T-helper 17 cell (primary cell): ENCODE results near the gene PIGU. TPM values are rescaled to one million over a fixed set of nuclear protein-coding genes. Genes with fewer than 3 reads are reported as not detected.
"Not testable (repeated sequence)": the region's sequence is repeated elsewhere in the genome, so short reads cannot be mapped to it uniquely, and the experiment has no call there.

Experiments used
- ATAC-seq: fragments of 150-1000 bp; cut with Tn5 transposase; 2 replicates; pipeline ENCODE4 v1.10.0; 2021; ENCODE audit warnings: mild to moderate bottlenecking, moderate library complexity
- DNase-seq, 3 donors: peaks; one replicate each; pipeline versions ENCODE4 v3.0.0 to v3.0.0-alpha.2; 2020 to 2021
- H3K9me3 ChIP-seq: one replicate; pipeline ENCODE4 v1.7.0; 2013; ENCODE audit warnings: low read length, mild to moderate bottlenecking; ENCODE audit not compliant: control insufficient read depth, poor library complexity, severe bottlenecking
- H3K27ac Mint-ChIP-seq: one replicate; pipeline ENCODE4 v1.8.0; 2022; ENCODE audit warnings: mild to moderate bottlenecking, moderate library complexity, mixed read lengths
- H3K27me3 Mint-ChIP-seq: one replicate; pipeline ENCODE4 v1.8.0; 2022; ENCODE audit warnings: mixed read lengths
- H3K36me3 Mint-ChIP-seq: one replicate; pipeline ENCODE4 v1.8.0; 2022; ENCODE audit warnings: low read depth, mixed read lengths
- H3K4me1 Mint-ChIP-seq: one replicate; pipeline ENCODE4 v1.8.0; 2022; ENCODE audit warnings: mild to moderate bottlenecking, mixed read lengths
- H3K4me3 Mint-ChIP-seq: one replicate; pipeline ENCODE4 v1.8.0; 2022; ENCODE audit warnings: mild to moderate bottlenecking, moderate library complexity, mixed read lengths
- total RNA-seq, 4 donors: library from RNA in 2 of 4; stranded (reverse) in 2 of 4; gene quantifications; one replicate each; pipeline ENCODE4 v1.2.3 and lab custom pipeline; 2022 to 2026

The PIGU gene
- total RNA-seq, 2 donors from 2014 or later: 8.4 to 10.2 TPM

- Mint-ChIP-seq H3K4me1 (no peaks in the 10 kb centered on the region), H3K36me3 (no peaks in the 10 kb centered on the region), H3K27ac (peak overlapping the region; percentile 4), H3K4me3 (no peak overlapping the region), H3K27me3 (no peaks in the 10 kb centered on the region)
- ATAC-seq (no peak), DNase-seq (no peak)
- no peaks in the 10 kb centered on the region for H3K9me3 ChIP-seq
These were observed 13.5 kb downstream of the PIGU start for GRCh38 chr20:34663213-34663943.

DNA sequence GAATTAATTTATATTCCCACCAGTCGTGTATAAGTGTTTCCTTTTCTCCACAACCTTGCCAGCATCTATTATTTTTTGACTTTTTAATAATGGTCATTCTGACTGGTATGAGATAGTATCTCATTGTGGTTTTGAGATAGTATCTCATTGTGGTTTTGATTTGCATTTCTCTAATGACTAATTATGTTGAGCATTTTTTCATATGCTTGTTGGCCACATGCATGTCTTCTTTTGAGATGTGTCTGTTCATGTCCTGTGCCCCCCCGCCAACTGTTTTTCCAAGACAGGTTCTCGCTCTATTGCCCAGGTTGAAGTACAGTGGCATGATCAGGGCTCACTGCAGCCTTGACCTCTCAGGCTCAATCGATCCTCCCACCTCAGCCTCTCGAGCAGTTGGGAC, 15.1 kb downstream of the PIGU start:
- H3K4me1 Mint-ChIP-seq: not testable (repeated sequence)

GRCh38 chr20:34658654-34659053, 18.2 kb downstream of the PIGU start:
- not testable (repeated sequence) for H3K36me3 Mint-ChIP-seq, H3K9me3 ChIP-seq, H3K4me3 Mint-ChIP-seq, H3K4me1 Mint-ChIP-seq, H3K27ac Mint-ChIP-seq, ATAC-seq, H3K27me3 Mint-ChIP-seq, DNase-seq

More for the DNA sequence above, 15.1 kb downstream of the PIGU start:
- not testable (repeated sequence) for H3K36me3 Mint-ChIP-seq, DNase-seq, H3K27ac Mint-ChIP-seq, H3K27me3 Mint-ChIP-seq, H3K4me3 Mint-ChIP-seq, H3K9me3 ChIP-seq, ATAC-seq

DNA sequence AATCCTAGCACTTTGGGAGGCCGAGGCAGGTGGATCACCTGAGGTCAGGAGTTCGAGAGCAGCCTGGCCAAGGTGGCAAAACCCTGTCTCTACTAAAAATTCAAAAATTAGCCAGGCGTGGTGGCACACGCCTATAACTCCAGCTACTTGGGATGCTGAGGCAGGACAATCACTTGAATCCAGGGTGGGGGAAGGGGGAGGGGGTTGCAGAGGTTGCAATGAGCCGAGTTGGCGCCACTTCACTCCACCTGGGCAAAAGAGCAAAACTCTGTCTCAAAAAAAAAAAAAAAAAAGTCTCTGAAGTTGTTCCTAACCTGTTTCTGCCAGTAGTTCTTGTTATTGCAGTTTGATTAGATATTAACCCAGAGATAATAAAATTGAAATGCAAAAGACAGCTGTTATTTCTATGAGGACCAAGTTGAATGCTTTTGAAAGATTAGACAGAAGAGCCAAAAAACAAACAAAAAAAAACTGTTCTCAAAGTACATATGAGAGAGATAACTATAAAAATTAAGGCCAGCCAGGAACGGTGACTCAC, 22.6 kb downstream of the PIGU start:
- no peak overlapping the region for H3K4me3 Mint-ChIP-seq
- H3K36me3 Mint-ChIP-seq: peaks cover 6% of the 10 kb centered on the region
- H3K4me1 Mint-ChIP-seq: peaks cover 5% of the 10 kb centered on the region
- no peaks in the 10 kb centered on the region for H3K9me3 ChIP-seq
- H3K27me3 Mint-ChIP-seq: no peaks in the 10 kb centered on the region
- ATAC-seq (no peak), DNase-seq (no peak)
- H3K27ac Mint-ChIP-seq: no peak overlapping the region

DNA sequence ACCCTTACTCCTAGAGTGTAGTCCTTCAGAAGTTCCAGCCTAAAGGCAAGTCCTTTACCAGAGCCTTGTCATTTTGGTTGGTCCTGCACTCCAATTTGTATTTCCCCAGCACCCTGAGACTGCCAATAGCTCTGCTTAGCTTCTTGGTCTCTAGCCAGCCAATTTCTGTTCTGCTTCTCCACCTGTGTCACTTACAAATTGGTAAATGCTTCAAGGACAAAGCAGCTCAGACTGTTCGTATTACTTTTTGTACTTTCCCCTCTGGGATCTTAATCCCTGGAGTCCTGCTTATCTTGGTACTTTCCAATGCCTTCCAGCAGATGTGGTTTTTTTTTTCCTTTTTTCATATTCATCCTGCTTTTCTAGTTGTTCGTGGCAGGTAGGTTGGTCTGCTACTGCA, 25.7 kb downstream of the PIGU start:
- no peak for DNase-seq
- Mint-ChIP-seq H3K27me3 (no peaks in the 10 kb centered on the region), H3K4me3 (no peak overlapping the region), H3K36me3 (peaks cover 3% of the 10 kb centered on the region), H3K27ac (no peak overlapping the region), H3K4me1 (peaks cover 2% of the 10 kb centered on the region)
- ATAC-seq: no peak
- no peaks in the 10 kb centered on the region for H3K9me3 ChIP-seq

DNA sequence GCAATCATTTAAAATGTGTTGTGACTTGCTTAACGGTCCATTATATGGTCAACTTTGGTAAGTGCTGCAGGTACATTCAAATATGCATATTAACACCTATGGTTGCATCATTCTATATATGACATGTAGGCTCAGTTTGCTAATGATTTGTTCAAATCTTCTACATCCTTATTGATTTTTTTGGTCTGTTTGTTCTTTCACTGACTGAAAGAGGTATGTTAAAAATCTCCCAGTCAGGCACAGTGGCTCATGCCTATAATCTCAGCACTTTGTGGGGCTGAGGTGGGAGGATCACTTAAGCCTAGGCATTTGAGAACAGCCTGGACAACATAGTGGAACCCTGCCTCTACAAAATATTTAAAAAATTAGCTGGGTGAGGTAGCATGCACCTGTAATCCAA, 29.2 kb downstream of the PIGU start:
- Mint-ChIP-seq H3K36me3 (peaks cover 3% of the 10 kb centered on the region), H3K4me3 (no peak overlapping the region), H3K4me1 (peaks cover 3% of the 10 kb centered on the region), H3K27me3 (no peaks in the 10 kb centered on the region), H3K27ac (no peak overlapping the region)
- H3K9me3 ChIP-seq: no peaks in the 10 kb centered on the region
- ATAC-seq (no peak), DNase-seq (no peak)

GRCh38 chr20:34644951-34645350, 31.9 kb downstream of the PIGU start:
- no peak overlapping the region for H3K4me3 Mint-ChIP-seq
- peaks cover 3% of the 10 kb centered on the region for H3K4me1 Mint-ChIP-seq
- H3K36me3 Mint-ChIP-seq: no peaks in the 10 kb centered on the region
- no peak for DNase-seq
- no peaks in the 10 kb centered on the region for H3K27me3 Mint-ChIP-seq
- ATAC-seq: no peak
- H3K9me3 ChIP-seq: no peaks in the 10 kb centered on the region
- no peak overlapping the region for H3K27ac Mint-ChIP-seq

DNA sequence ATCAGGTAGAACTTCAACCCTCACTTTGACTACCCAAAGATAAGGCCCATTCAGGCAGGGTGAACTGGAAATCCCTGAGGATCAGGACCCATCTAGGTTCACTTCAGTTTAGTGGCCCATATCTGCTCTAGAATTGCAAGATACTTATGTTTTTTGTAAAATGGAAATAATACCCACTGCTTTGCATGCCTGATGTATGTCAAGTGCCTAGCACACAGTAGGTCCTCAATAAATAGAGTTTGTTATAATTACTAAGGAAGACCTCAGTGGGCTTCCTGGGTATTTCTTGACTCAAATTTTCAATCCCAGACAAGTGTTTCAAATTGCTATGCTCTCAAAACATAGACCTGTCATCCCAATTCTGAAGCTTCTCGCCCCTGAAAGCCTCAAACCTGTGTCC, 32.5 kb downstream of the PIGU start:
- H3K27ac Mint-ChIP-seq: no peak overlapping the region
- H3K4me3 Mint-ChIP-seq: no peak overlapping the region
- peaks cover 3% of the 10 kb centered on the region for H3K4me1 Mint-ChIP-seq
- no peaks in the 10 kb centered on the region for H3K9me3 ChIP-seq
- H3K27me3 Mint-ChIP-seq: no peaks in the 10 kb centered on the region
- H3K36me3 Mint-ChIP-seq: no peaks in the 10 kb centered on the region
- ATAC-seq: no peak
- DNase-seq: no peak

- Mint-ChIP-seq H3K4me3 (no peak overlapping the region), H3K36me3 (no peaks in the 10 kb centered on the region)
These were observed 33.0 kb downstream of the PIGU start for GRCh38 chr20:34643928-34644327.

DNA sequence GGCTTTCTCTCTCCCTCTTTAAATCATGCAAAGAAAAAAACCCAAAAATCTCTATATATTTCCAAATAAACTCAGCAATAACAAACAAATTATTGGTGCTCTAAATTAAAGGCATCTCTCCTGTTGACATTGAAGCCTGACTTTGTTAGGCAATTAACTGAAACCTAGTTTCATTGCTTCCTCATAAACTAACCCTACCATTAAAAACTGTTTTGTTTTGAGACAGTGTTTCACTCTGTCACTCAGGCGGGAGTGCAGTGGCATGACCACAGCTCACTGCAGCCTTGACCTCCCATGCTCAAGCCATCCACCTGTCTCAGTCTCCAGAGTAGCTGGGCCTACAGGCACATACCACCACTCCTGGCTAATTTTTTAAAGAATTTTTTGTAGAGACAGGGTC, 34.9 kb downstream of the PIGU start:
- no peak for DNase-seq
- no peaks in the 10 kb centered on the region for H3K9me3 ChIP-seq
- Mint-ChIP-seq H3K27me3 (no peaks in the 10 kb centered on the region), H3K36me3 (peaks cover 5% of the 10 kb centered on the region), H3K4me3 (no peak overlapping the region), H3K4me1 (peaks cover 6% of the 10 kb centered on the region), H3K27ac (peak overlapping the region; percentile 29)
- no peak for ATAC-seq

More at GRCh38 chr20:34643928-34644327, 33.0 kb downstream of the PIGU start:
- no peaks in the 10 kb centered on the region for H3K9me3 ChIP-seq
- H3K27me3 Mint-ChIP-seq: no peaks in the 10 kb centered on the region
- H3K27ac Mint-ChIP-seq: no peak overlapping the region
- no peak for ATAC-seq
- no peak for DNase-seq
- peaks cover 3% of the 10 kb centered on the region for H3K4me1 Mint-ChIP-seq

DNA sequence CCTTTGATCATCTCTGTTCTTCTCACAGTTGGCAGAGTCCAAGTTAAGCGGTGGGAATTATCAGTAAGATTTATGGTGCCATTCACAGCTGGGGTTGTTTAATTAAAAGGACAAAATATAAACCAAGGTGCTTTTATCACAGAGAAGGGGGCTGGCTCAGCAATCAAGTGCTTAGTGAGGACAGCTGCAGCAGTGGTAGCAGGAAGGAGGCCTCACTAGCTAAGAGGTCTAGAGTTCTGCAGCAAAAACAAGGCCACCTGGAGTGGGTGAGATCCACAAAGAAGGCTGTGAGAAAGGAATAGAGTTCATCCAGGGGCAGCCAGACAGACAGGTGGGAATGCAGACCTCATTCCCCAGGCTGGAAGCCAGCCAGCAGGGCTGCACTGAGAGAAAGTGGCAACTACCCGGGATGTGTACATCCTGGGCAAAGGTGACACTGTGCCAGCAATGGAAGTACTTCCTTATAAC, 37.1 kb downstream of the PIGU start:
- peaks cover 2% of the 10 kb centered on the region for H3K4me1 Mint-ChIP-seq
- no peak overlapping the region for H3K27ac Mint-ChIP-seq
- H3K27me3 Mint-ChIP-seq: no peaks in the 10 kb centered on the region
- no peaks in the 10 kb centered on the region for H3K9me3 ChIP-seq
- no peak for DNase-seq
- no peak for ATAC-seq
- peaks cover 7% of the 10 kb centered on the region for H3K36me3 Mint-ChIP-seq
- H3K4me3 Mint-ChIP-seq: no peak overlapping the region

- ATAC-seq (no peak), DNase-seq (no peak)
- H3K27ac Mint-ChIP-seq: peak overlapping the region; percentile 12
- no peak overlapping the region for H3K4me3 Mint-ChIP-seq
- H3K9me3 ChIP-seq: no peaks in the 10 kb centered on the region
- H3K36me3 Mint-ChIP-seq: peaks cover 7% of the 10 kb centered on the region
- H3K4me1 Mint-ChIP-seq: peaks cover 2% of the 10 kb centered on the region
- no peaks in the 10 kb centered on the region for H3K27me3 Mint-ChIP-seq
These were observed 38.4 kb downstream of the PIGU start for GRCh38 chr20:34638532-34638931.

DNA sequence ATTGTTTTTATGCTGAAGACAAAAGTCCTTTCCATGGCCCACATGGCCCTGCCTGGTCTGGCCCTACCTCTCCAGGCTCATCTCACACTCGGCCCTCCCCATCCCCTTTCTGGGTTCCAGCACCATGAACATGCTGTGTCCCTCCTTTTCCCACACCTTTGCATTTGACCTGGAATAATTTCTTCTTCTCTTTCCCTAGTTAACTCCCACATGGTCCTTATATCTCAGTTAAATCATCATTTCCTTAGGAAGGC, 38.9 kb downstream of the PIGU start:
- Mint-ChIP-seq H3K27ac (no peak overlapping the region), H3K27me3 (no peaks in the 10 kb centered on the region)

More for the DNA sequence above, 38.9 kb downstream of the PIGU start:
- peaks cover 10% of the 10 kb centered on the region for H3K36me3 Mint-ChIP-seq
- no peak overlapping the region for H3K4me3 Mint-ChIP-seq
- H3K4me1 Mint-ChIP-seq: peaks cover 2% of the 10 kb centered on the region
- H3K9me3 ChIP-seq: no peaks in the 10 kb centered on the region
- DNase-seq: no peak
- no peak for ATAC-seq
